COLO668 (cell line): ENCODE results near the gene GTSE1.

Experiments
- DNase-seq: peaks from one replicate; lab custom pipeline; 2025; ENCODE audit not compliant: unreplicated experiment; lab: John Stamatoyannopoulos, UW

The GTSE1 gene

GRCh38 chr22:46351131-46351735 is 54.6 kb downstream of the GTSE1 start:
- DNase-seq = no peak

GRCh38 chr22:46351767-46352166 is 55.1 kb downstream of the GTSE1 start:
- no peak for DNase-seq

GRCh38 chr22:46352276-46352675 is 55.6 kb downstream of the GTSE1 start:
- no peak for DNase-seq

- DNase-seq = peak; percentile 88
These were observed 56.2 kb downstream of the GTSE1 start for GRCh38 chr22:46352691-46353386.

- no peak for DNase-seq
These were observed 56.9 kb downstream of the GTSE1 start for GRCh38 chr22:46353483-46354105.

GRCh38 chr22:46354176-46354992 is 57.7 kb downstream of the GTSE1 start:
- DNase-seq = no peak

- no peak for DNase-seq
These were observed 58.3 kb downstream of the GTSE1 start for GRCh38 chr22:46354993-46355305.

- peak; percentile 73 for DNase-seq
These were observed 58.8 kb downstream of the GTSE1 start for GRCh38 chr22:46355369-46355995.

GRCh38 chr22:46355996-46356471 is 59.4 kb downstream of the GTSE1 start:
- DNase-seq = no peak

GRCh38 chr22:46356496-46357480 is 60.1 kb downstream of the GTSE1 start:
- no peak for DNase-seq

- DNase-seq = no peak
These were observed 61.2 kb downstream of the GTSE1 start for GRCh38 chr22:46357711-46358520.

GRCh38 chr22:46358766-46359165 is 62.1 kb downstream of the GTSE1 start:
- no peak for DNase-seq

- DNase-seq = no peak
These were observed 62.7 kb downstream of the GTSE1 start for GRCh38 chr22:46359362-46359761.

GRCh38 chr22:46360097-46360496 is 63.4 kb downstream of the GTSE1 start:
- no peak for DNase-seq

- no peak for DNase-seq
These were observed 64.2 kb downstream of the GTSE1 start for GRCh38 chr22:46360891-46361290.

GRCh38 chr22:46361826-46362202 is 65.1 kb downstream of the GTSE1 start:
- DNase-seq = no peak

GRCh38 chr22:46362203-46362933 is 65.7 kb downstream of the GTSE1 start:
- peak; percentile 82 for DNase-seq

GRCh38 chr22:46362934-46363515 is 66.4 kb downstream of the GTSE1 start:
- no peak for DNase-seq
